OCI-LY7 (cell line): ENCODE measurements around the gene RMDN2. TPM values are rescaled to one million over a fixed set of nuclear protein-coding genes. Genes with fewer than 3 reads are reported as not detected.

Experiments
- BruUV-seq: library from RNA; stranded (reverse); fragments of 400-500 nt; replicated peaks from 2 replicates; lab custom pipeline; 2021; lab: Mats Ljungman, UMichigan
- CTCF ChIA-PET: fragments of 300-600 bp; sonication (Branson Sonifier 250); formaldehyde crosslinking; loops from one replicate; lab custom pipeline; 2022; ENCODE audit warnings: antibody characterized with exemption; ENCODE audit not compliant: unreplicated experiment; lab: Charles Lee
- POLR2A ChIA-PET: fragments of 300-600 bp; sonication (Branson Sonifier 250); formaldehyde crosslinking; loops from one replicate; lab custom pipeline; 2022; ENCODE audit warnings: antibody characterized with exemption; lab: Charles Lee
- DNase-seq: peaks from one replicate; pipeline ENCODE4 v3.0.0-alpha.2; 2015; ENCODE audit warnings: low spot score
- H2AFZ ChIP-seq: fragments of 200-600 bp; sonication (generic), shearing (Covaris generic); 2 replicates; pipeline ENCODE4 v1.6.1; 2014; ENCODE audit warnings: mild to moderate bottlenecking, antibody characterized with exemption, low read length, moderate library complexity
- H3K27ac ChIP-seq: fragments of 200-600 bp; sonication (generic); 2 replicates; pipeline ENCODE4 v1.5.1; 2014; ENCODE audit warnings: mixed run types, low read depth, mild to moderate bottlenecking, moderate library complexity, low read length, inconsistent platforms; ENCODE audit not compliant: poor library complexity, severe bottlenecking
- H3K36me3 ChIP-seq: fragments of 200-600 bp; sonication (generic); 2 replicates; pipeline ENCODE4 v1.6.1; 2014; ENCODE audit warnings: mild to moderate bottlenecking, antibody characterized with exemption, low read length, moderate library complexity, mixed read lengths; ENCODE audit not compliant: insufficient read depth
- H3K4me1 ChIP-seq: fragments of 200-600 bp; sonication (generic); 2 replicates; pipeline ENCODE4 v1.5.1; 2014; ENCODE audit warnings: mild to moderate bottlenecking, low read length; ENCODE audit not compliant: insufficient read depth, poor library complexity, severe bottlenecking
- H3K4me2 ChIP-seq: fragments of 200-600 bp; sonication (generic); 2 replicates; pipeline ENCODE4 v1.6.1; 2014; ENCODE audit warnings: mild to moderate bottlenecking, low read length
- H3K4me3 ChIP-seq: fragments of 200-600 bp; sonication (generic); 2 replicates; pipeline ENCODE4 v1.5.1; 2014; ENCODE audit warnings: mild to moderate bottlenecking, low read depth, low read length; ENCODE audit not compliant: poor library complexity, severe bottlenecking
- H3K79me2 ChIP-seq: fragments of 200-600 bp; sonication (generic); 2 replicates; pipeline ENCODE4 v1.6.1; 2016; ENCODE audit warnings: low read depth, mild to moderate bottlenecking, low read length, moderate library complexity, mixed read lengths; ENCODE audit not compliant: insufficient read depth
- H3K9me2 ChIP-seq: fragments of 200-600 bp; sonication (generic); 2 replicates; pipeline ENCODE4 v1.6.1; 2016; ENCODE audit warnings: mild to moderate bottlenecking, low read length, mixed read lengths; ENCODE audit not compliant: insufficient read depth
- H3K9me3 ChIP-seq: fragments of 200-600 bp; sonication (generic); 2 replicates; pipeline ENCODE4 v1.6.1; 2014; ENCODE audit warnings: mild to moderate bottlenecking, mixed run types, low read length, mixed read lengths
- H4K20me1 ChIP-seq: fragments of 200-600 bp; sonication (generic); 2 replicates; pipeline ENCODE4 v1.6.1; 2014; ENCODE audit warnings: mild to moderate bottlenecking, antibody characterized with exemption, low read length, moderate library complexity, mixed read lengths; ENCODE audit not compliant: insufficient read depth
- EZH2phosphoT487 ChIP-seq: fragments of 200-600 bp; sonication (generic); IDR thresholded peaks from 2 replicates; pipeline ENCODE4 v1.6.1; 2018; ENCODE audit warnings: low read depth, borderline replicate concordance, mild to moderate bottlenecking, mixed run types, antibody characterized with exemption, low read length, moderate library complexity, mixed read lengths
- intact Hi-C: fragments of 100-400 bp; cut with micrococcal nuclease; formaldehyde crosslinking; loops from one replicate; pipeline ENCODE4 v1.10.0; 2022; ENCODE audit not compliant: unreplicated experiment
- total RNA-seq, 2 experiments: library from RNA; depleted of rRNA in 1 of 2; stranded (reverse); fragments of >200 nt in 1 of 2; shearing (Covaris generic) in 1 of 2; gene quantifications; 2 replicates each; pipeline ENCODE4 v1.2.3, GENCODE V29; 2014 to 2022
- TF ChIP-seq, protein P1 (sequence below): fragments of 200-600 bp; sonication (generic); conservative IDR thresholded peaks from 2 replicates; pipeline ENCODE4 v1.5.1; 2014; ENCODE audit warnings: mild to moderate bottlenecking, antibody characterized with exemption, low read length, moderate library complexity, mixed read lengths

Gene RMDN2
- total RNA-seq, 2 experiments from 2014 or later, result 0.50 to 3.1 TPM

DNA sequence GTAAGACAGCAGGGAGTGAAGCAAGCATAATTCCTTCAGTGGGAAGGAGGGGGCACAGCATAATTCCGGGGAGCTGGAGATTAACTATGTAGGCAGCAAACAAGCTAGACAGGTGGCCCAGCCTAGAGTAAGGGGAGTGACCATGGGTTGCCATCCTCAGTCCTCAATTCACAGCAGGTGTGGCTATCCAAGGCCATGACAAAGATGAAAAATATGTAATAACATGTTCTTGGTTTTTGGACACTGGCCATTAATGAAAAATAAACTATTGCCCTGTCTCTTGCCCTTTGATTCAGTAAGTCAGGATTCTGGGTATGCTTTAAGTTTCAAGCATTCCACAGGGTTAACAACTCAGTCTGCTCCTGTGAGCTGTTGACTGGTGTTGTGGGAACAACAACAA is 85.9 kb downstream of the RMDN2 start:
- no peak overlapping the region for H3K4me3 ChIP-seq
- no peaks in the 10 kb centered on the region for H3K4me1 ChIP-seq
- no peaks in the 10 kb centered on the region for H3K79me2 ChIP-seq
- intact Hi-C loops, result no loop called here
- no peaks in the 10 kb centered on the region for H3K9me2 ChIP-seq
- H2AFZ ChIP-seq, result no peak overlapping the region
- no peaks in the 10 kb centered on the region for H4K20me1 ChIP-seq
- H3K27ac ChIP-seq, result no peak overlapping the region
- TF ChIP-seq, protein P1, sequence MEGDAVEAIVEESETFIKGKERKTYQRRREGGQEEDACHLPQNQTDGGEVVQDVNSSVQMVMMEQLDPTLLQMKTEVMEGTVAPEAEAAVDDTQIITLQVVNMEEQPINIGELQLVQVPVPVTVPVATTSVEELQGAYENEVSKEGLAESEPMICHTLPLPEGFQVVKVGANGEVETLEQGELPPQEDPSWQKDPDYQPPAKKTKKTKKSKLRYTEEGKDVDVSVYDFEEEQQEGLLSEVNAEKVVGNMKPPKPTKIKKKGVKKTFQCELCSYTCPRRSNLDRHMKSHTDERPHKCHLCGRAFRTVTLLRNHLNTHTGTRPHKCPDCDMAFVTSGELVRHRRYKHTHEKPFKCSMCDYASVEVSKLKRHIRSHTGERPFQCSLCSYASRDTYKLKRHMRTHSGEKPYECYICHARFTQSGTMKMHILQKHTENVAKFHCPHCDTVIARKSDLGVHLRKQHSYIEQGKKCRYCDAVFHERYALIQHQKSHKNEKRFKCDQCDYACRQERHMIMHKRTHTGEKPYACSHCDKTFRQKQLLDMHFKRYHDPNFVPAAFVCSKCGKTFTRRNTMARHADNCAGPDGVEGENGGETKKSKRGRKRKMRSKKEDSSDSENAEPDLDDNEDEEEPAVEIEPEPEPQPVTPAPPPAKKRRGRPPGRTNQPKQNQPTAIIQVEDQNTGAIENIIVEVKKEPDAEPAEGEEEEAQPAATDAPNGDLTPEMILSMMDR, result no peak
- no peak for TF ChIP-seq EZH2phosphoT487
- POLR2A ChIA-PET, result no interaction called here
- BruUV-seq, result no TSS peak
- no peaks in the 10 kb centered on the region for H3K9me3 ChIP-seq
- H3K36me3 ChIP-seq, result no peaks in the 10 kb centered on the region
- H3K4me2 ChIP-seq, result no peak overlapping the region
- CTCF ChIA-PET, result no interaction called here
- DNase-seq, result no peak

DNA sequence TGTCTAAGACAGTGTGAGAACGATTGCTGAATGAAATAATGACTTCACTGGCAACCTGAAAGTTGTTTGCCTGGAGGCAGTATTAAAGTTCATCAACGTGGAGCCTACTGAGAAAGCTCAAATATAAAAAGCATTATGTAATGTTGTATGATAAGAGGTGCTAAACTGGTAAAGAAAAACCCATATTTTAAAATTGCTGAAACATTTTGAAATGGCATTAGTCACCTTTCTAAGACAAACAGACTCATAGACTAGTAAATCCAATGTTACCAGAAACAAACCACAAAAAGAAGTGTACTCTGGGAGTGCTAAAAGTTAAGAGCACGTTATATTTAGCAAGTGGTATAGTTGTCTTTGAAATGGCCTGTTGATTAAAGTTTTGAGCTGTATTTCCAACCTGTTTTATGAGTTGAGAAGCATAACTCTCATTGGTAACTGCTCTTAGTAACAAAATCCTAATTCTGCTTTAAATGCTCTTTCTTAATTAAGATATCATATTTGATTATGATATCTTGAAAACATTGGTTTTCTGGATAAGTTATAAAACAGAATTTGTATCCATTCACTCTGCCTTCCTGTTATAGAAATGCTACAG is 88.2 kb downstream of the RMDN2 start:
- no peaks in the 10 kb centered on the region for H3K36me3 ChIP-seq
- no peaks in the 10 kb centered on the region for H3K9me3 ChIP-seq
- DNase-seq, result no peak
- H3K4me2 ChIP-seq, result no peak overlapping the region
- no peak overlapping the region for H3K4me3 ChIP-seq
- H3K9me2 ChIP-seq, result no peaks in the 10 kb centered on the region
- no TSS peak for BruUV-seq
- H3K4me1 ChIP-seq, result no peaks in the 10 kb centered on the region
- H2AFZ ChIP-seq, result no peak overlapping the region
- no peaks in the 10 kb centered on the region for H3K79me2 ChIP-seq
- ChIA-PET CTCF (no interaction called here), POLR2A (interaction anchor here (0.5 kb wide), 1 partner anchor 121 kb away, joined by 4 read pairs; no protein-coding TSS in a partner anchor)
- TF ChIP-seq, protein P1, result no peak
- TF ChIP-seq EZH2phosphoT487, result no peak
- H4K20me1 ChIP-seq, result no peaks in the 10 kb centered on the region
- no peak overlapping the region for H3K27ac ChIP-seq
- intact Hi-C loops, result no loop called here

DNA sequence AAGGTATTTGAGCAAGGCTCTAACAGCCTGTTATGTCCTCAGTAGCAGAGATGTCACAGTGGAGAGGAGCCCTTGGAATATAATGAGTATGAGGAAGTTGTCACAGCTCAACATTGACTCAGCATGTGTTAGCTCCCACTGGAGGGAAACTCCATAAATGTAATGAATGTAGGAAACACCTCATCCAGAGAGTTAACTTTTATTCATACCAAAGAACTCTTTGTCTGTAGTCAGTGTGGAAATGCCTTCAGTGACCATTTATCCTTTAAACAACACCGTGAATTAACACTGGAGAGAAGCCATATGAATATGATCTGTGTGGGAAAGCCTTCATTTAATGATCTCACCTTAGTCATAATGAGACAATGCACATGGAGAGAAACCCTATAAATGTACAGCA is 91.1 kb downstream of the RMDN2 start:
- ChIA-PET CTCF (no interaction called here), POLR2A (interaction anchor here (0.6 kb wide), 1 partner anchor 455 kb away, joined by 3 read pairs; no protein-coding TSS in a partner anchor)
- no peaks in the 10 kb centered on the region for H3K79me2 ChIP-seq
- DNase-seq, result no peak
- H3K27ac ChIP-seq, result no peak overlapping the region
- no peak overlapping the region for H3K4me3 ChIP-seq
- no peak overlapping the region for H2AFZ ChIP-seq
- H3K4me2 ChIP-seq, result no peak overlapping the region
- H3K36me3 ChIP-seq, result no peaks in the 10 kb centered on the region
- H4K20me1 ChIP-seq, result no peaks in the 10 kb centered on the region
- no peaks in the 10 kb centered on the region for H3K9me3 ChIP-seq
- no peaks in the 10 kb centered on the region for H3K4me1 ChIP-seq
- no TSS peak for BruUV-seq
- intact Hi-C loops, result no loop called here
- TF ChIP-seq, protein P1, result no peak
- no peak for TF ChIP-seq EZH2phosphoT487
- no peaks in the 10 kb centered on the region for H3K9me2 ChIP-seq
